ENCODE data around the gene SIAH2. TPM values are rescaled to one million over a fixed set of nuclear protein-coding genes. Genes with fewer than 3 reads are reported as not detected.

Gene SIAH2
- total RNA-seq, 1 experiment from 2014 or later: 17.1 TPM

GRCh38 chr3:150760431-150761200 lies 2.4 kb downstream of the SIAH2 start (continued):
- TF ChIP-seq HMGXB4 (CRISPR knock-in tag; IDR thresholded peaks at IDR 0.05) (no peak), ZNF423 (CRISPR knock-in tag; IDR thresholded peaks at IDR 0.05) (no peak), SMAD3 (CRISPR knock-in tag; IDR thresholded peaks at IDR 0.05; ENCODE audit: borderline replicate concordance) (no peak), E2F5 (CRISPR knock-in tag; IDR thresholded peaks at IDR 0.05) (no peak), RELA (CRISPR knock-in tag; IDR thresholded peaks at IDR 0.05; ENCODE audit: borderline replicate concordance) (no peak)
- TF ChIP-seq, protein P1, sequence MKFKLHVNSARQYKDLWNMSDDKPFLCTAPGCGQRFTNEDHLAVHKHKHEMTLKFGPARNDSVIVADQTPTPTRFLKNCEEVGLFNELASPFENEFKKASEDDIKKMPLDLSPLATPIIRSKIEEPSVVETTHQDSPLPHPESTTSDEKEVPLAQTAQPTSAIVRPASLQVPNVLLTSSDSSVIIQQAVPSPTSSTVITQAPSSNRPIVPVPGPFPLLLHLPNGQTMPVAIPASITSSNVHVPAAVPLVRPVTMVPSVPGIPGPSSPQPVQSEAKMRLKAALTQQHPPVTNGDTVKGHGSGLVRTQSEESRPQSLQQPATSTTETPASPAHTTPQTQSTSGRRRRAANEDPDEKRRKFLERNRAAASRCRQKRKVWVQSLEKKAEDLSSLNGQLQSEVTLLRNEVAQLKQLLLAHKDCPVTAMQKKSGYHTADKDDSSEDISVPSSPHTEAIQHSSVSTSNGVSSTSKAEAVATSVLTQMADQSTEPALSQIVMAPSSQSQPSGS (CRISPR knock-in tag; IDR thresholded peaks at IDR 0.05; ENCODE audit: borderline replicate concordance, low read depth): no peak
- TF ChIP-seq, protein P2, sequence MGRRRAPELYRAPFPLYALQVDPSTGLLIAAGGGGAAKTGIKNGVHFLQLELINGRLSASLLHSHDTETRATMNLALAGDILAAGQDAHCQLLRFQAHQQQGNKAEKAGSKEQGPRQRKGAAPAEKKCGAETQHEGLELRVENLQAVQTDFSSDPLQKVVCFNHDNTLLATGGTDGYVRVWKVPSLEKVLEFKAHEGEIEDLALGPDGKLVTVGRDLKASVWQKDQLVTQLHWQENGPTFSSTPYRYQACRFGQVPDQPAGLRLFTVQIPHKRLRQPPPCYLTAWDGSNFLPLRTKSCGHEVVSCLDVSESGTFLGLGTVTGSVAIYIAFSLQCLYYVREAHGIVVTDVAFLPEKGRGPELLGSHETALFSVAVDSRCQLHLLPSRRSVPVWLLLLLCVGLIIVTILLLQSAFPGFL (CRISPR knock-in tag; IDR thresholded peaks at IDR 0.05; ENCODE audit: borderline replicate concordance): no peak

GRCh38 chr3:150759947-150760346 lies 3.0 kb downstream of the SIAH2 start:
- Mint-ChIP-seq H3K27me3 (ENCODE audit: low read depth) (peaks cover 34% of the 10 kb centered on the region), H3K9me3 (no peaks in the 10 kb centered on the region), H3K27ac (no peak overlapping the region), H3K4me3 (0 out of 2 replicates have a peak overlapping the region, but pooled peaks have one; percentile 8), H3K36me3 (0 out of 2 replicates have a peak, but pooled peaks cover 2% of the 10 kb centered on the region), H3K4me1 (peaks cover 28% of the 10 kb centered on the region)
- no peak for TF ChIP-seq FOXK1 (CRISPR knock-in tag; IDR thresholded peaks at IDR 0.05)
- ATAC-seq (no peak), DNase-seq (ENCODE audit: low spot score) (no peak)
- CTCF ChIA-PET: interaction anchor here (0.6 kb wide), 1 partner anchor 502 kb away, joined by 3 read pairs; no protein-coding TSS in a partner anchor
- POLR2A ChIA-PET: no interaction called here

GRCh38 chr3:150759319-150759718 lies 3.6 kb downstream of the SIAH2 start:
- Mint-ChIP-seq H3K4me3 (no peak overlapping the region), H3K27me3 (ENCODE audit: low read depth) (peaks cover 27% of the 10 kb centered on the region), H3K9me3 (no peaks in the 10 kb centered on the region), H3K4me1 (peaks cover 25% of the 10 kb centered on the region), H3K27ac (no peak overlapping the region), H3K36me3 (0 out of 2 replicates have a peak, but pooled peaks cover 2% of the 10 kb centered on the region)
- CTCF ChIA-PET: interaction anchor here (0.6 kb wide), 1 partner anchor 502 kb away, joined by 3 read pairs; no protein-coding TSS in a partner anchor
- ATAC-seq: no peak
- no peak for DNase-seq (ENCODE audit: low spot score)
- TF ChIP-seq NR2C2 (CRISPR knock-in tag; IDR thresholded peaks at IDR 0.05): no peak
- no peak for TF ChIP-seq ZNF232 (CRISPR knock-in tag; IDR thresholded peaks at IDR 0.05)
- POLR2A ChIA-PET: interaction anchor here (0.7 kb wide), 1 partner anchor 119 kb away, joined by 3 read pairs; no protein-coding TSS in a partner anchor

DNA sequence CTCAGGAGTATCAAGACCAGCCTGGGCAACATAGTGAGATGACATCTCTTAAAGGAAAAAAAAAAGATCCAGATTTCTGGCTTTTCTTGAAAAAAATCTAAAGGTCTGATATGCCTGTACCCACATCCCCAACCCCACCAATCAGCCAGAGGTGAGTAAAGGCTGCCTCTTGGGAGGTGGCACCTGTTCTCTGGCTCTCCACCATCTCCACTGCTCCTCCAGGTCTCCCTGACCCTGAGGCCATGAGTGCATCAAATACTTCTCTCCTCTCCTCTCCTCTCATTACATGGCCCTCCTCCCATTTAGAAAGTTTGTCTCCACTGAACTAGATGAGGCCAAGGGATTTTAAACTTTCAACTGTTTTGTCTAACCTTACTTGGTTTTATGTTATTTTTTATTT lies 5.2 kb downstream of the SIAH2 start:
- Mint-ChIP-seq H3K9me3 (no peaks in the 10 kb centered on the region), H3K36me3 (0 out of 2 replicates have a peak, but pooled peaks cover 2% of the 10 kb centered on the region), H3K27ac (no peak overlapping the region; the same call in 1 of the 2 replicates), H3K27me3 (ENCODE audit: low read depth) (peaks cover 20% of the 10 kb centered on the region), H3K4me1 (peaks cover 20% of the 10 kb centered on the region), H3K4me3 (no peak overlapping the region)
- POLR2A ChIA-PET: no interaction called here
- DNase-seq (ENCODE audit: low spot score) (no peak), ATAC-seq (no peak)
- CTCF ChIA-PET: no interaction called here
- TF ChIP-seq CREB1 (CRISPR knock-in tag; IDR thresholded peaks at IDR 0.05) (no peak), ZBTB21 (CRISPR knock-in tag; IDR thresholded peaks at IDR 0.05; ENCODE audit: borderline replicate concordance) (no peak), MAX (CRISPR knock-in tag; IDR thresholded peaks at IDR 0.05) (no peak), NFATC4 (CRISPR knock-in tag; IDR thresholded peaks at IDR 0.05) (no peak), SP1 (CRISPR knock-in tag; conservative IDR thresholded peaks at IDR 0.05) (no peak)
- TF ChIP-seq, protein P3, sequence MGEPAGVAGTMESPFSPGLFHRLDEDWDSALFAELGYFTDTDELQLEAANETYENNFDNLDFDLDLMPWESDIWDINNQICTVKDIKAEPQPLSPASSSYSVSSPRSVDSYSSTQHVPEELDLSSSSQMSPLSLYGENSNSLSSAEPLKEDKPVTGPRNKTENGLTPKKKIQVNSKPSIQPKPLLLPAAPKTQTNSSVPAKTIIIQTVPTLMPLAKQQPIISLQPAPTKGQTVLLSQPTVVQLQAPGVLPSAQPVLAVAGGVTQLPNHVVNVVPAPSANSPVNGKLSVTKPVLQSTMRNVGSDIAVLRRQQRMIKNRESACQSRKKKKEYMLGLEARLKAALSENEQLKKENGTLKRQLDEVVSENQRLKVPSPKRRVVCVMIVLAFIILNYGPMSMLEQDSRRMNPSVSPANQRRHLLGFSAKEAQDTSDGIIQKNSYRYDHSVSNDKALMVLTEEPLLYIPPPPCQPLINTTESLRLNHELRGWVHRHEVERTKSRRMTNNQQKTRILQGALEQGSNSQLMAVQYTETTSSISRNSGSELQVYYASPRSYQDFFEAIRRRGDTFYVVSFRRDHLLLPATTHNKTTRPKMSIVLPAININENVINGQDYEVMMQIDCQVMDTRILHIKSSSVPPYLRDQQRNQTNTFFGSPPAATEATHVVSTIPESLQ (CRISPR knock-in tag; IDR thresholded peaks at IDR 0.05): no peak
- TF ChIP-seq, protein P4, sequence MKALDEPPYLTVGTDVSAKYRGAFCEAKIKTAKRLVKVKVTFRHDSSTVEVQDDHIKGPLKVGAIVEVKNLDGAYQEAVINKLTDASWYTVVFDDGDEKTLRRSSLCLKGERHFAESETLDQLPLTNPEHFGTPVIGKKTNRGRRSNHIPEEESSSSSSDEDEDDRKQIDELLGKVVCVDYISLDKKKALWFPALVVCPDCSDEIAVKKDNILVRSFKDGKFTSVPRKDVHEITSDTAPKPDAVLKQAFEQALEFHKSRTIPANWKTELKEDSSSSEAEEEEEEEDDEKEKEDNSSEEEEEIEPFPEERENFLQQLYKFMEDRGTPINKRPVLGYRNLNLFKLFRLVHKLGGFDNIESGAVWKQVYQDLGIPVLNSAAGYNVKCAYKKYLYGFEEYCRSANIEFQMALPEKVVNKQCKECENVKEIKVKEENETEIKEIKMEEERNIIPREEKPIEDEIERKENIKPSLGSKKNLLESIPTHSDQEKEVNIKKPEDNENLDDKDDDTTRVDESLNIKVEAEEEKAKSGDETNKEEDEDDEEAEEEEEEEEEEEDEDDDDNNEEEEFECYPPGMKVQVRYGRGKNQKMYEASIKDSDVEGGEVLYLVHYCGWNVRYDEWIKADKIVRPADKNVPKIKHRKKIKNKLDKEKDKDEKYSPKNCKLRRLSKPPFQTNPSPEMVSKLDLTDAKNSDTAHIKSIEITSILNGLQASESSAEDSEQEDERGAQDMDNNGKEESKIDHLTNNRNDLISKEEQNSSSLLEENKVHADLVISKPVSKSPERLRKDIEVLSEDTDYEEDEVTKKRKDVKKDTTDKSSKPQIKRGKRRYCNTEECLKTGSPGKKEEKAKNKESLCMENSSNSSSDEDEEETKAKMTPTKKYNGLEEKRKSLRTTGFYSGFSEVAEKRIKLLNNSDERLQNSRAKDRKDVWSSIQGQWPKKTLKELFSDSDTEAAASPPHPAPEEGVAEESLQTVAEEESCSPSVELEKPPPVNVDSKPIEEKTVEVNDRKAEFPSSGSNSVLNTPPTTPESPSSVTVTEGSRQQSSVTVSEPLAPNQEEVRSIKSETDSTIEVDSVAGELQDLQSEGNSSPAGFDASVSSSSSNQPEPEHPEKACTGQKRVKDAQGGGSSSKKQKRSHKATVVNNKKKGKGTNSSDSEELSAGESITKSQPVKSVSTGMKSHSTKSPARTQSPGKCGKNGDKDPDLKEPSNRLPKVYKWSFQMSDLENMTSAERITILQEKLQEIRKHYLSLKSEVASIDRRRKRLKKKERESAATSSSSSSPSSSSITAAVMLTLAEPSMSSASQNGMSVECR (CRISPR knock-in tag; IDR thresholded peaks at IDR 0.05; ENCODE audit: borderline replicate concordance): no peak

Data from WTC11 (cell line).